ENCODE data around the gene XNDC1N.
"Not testable (repeated sequence)": the region's sequence is repeated elsewhere in the genome, so short reads cannot be mapped to it uniquely, and the experiment has no call there.

DNA sequence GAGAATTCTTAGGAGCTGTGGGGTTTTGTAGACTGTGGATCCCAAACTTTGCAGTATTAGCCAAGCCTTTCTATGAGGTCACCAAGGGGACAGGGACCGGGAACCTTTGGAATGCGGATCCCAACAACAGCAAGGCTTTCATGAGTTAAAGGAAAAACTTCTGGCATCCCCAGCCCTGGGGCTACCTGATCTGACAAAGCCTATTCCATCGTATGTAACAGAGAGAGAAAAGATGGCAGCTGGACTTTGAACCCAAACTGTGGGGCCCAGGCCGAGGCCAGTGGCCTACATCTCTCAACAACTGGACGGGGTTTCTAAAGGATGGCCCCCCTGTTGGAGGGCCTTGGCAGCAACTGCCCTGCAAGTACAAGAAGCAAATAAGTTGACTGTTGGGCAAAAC, 17.6 kb downstream of the XNDC1N start:
- TF ChIP-seq EZH2phosphoT487 (IDR thresholded peaks at IDR 0.05; ENCODE audit: insufficient read depth, low read depth); EZH2 (IDR thresholded peaks at IDR 0.05; ENCODE audit: insufficient read depth, poor library complexity, severe bottlenecking): not testable (repeated sequence)

All from GM23248 (cell line).